ENCODE results near the gene LURAP1L. TPM values are rescaled to one million over a fixed set of nuclear protein-coding genes. Genes with fewer than 3 reads are reported as not detected.

LURAP1L gene
- polyA plus RNA-seq (2013, experiment 1 of 2; ENCODE audit: insufficient read length) = 16.2 TPM
- polyA plus RNA-seq (2013, experiment 2 of 2; ENCODE audit: insufficient read length) = 16.5 TPM

GRCh38 chr9:12774861-12775678, at the start of gene LURAP1L:
TSS of gene LURAP1L (plus strand) at chr9:12775020. CDS start at chr9:12775716, 696 bp downstream.
- DNase-seq = peak; percentile 71

- no peak for DNase-seq
Measured at GRCh38 chr9:12726795-12727194, 48.0 kb upstream of the LURAP1L start.

- DNase-seq = no peak
Measured at GRCh38 chr9:12730198-12730597, 44.6 kb upstream of the LURAP1L start.

- no peak for DNase-seq
Measured at GRCh38 chr9:12730927-12731326, 43.9 kb upstream of the LURAP1L start.

- DNase-seq = no peak
Measured at GRCh38 chr9:12732971-12733370, 41.8 kb upstream of the LURAP1L start.

GRCh38 chr9:12735665-12736064, 39.2 kb upstream of the LURAP1L start:
- DNase-seq = no peak

GRCh38 chr9:12737871-12738270, 36.9 kb upstream of the LURAP1L start:
- DNase-seq = peak; percentile 46

- DNase-seq = peak; percentile 66
Measured at GRCh38 chr9:12739014-12739652, 35.7 kb upstream of the LURAP1L start.

- DNase-seq = no peak
Measured at GRCh38 chr9:12740845-12741244, 34.0 kb upstream of the LURAP1L start.

- peak; percentile 48 for DNase-seq
Measured at GRCh38 chr9:12748016-12748415, 26.8 kb upstream of the LURAP1L start.

GRCh38 chr9:12748954-12749353, 25.9 kb upstream of the LURAP1L start:
- DNase-seq = no peak

- DNase-seq = no peak
Measured at GRCh38 chr9:12753931-12754330, 20.9 kb upstream of the LURAP1L start.

GRCh38 chr9:12759761-12760160, 15.1 kb upstream of the LURAP1L start:
- no peak for DNase-seq

GRCh38 chr9:12760758-12761157, 14.1 kb upstream of the LURAP1L start:
- no peak for DNase-seq

- DNase-seq = no peak
Measured at GRCh38 chr9:12764150-12764549, 10.7 kb upstream of the LURAP1L start.

GRCh38 chr9:12765088-12765798, 9.6 kb upstream of the LURAP1L start:
- no peak for DNase-seq

- DNase-seq = no peak
Measured at GRCh38 chr9:12766357-12766756, 8.5 kb upstream of the LURAP1L start.

GRCh38 chr9:12770261-12770660, 4.6 kb upstream of the LURAP1L start:
- DNase-seq = no peak

- DNase-seq = peak; percentile 58
Measured at GRCh38 chr9:12771891-12772290, 2.9 kb upstream of the LURAP1L start.

GRCh38 chr9:12773562-12773961, 1.3 kb upstream of the LURAP1L start:
- no peak for DNase-seq

- peak; percentile 86 for DNase-seq
Measured at GRCh38 chr9:12775679-12776512, 1.1 kb downstream of the LURAP1L start.

- DNase-seq = peak; percentile 15
Measured at GRCh38 chr9:12776513-12777055, 1.8 kb downstream of the LURAP1L start.

Data from fibroblast of skin of abdomen (primary cell).